ENCODE measurements around the gene BCR.

GRCh38 chr22:23236440-23237184, 56.3 kb downstream of the BCR start:
- TF ChIP-seq, protein P1, sequence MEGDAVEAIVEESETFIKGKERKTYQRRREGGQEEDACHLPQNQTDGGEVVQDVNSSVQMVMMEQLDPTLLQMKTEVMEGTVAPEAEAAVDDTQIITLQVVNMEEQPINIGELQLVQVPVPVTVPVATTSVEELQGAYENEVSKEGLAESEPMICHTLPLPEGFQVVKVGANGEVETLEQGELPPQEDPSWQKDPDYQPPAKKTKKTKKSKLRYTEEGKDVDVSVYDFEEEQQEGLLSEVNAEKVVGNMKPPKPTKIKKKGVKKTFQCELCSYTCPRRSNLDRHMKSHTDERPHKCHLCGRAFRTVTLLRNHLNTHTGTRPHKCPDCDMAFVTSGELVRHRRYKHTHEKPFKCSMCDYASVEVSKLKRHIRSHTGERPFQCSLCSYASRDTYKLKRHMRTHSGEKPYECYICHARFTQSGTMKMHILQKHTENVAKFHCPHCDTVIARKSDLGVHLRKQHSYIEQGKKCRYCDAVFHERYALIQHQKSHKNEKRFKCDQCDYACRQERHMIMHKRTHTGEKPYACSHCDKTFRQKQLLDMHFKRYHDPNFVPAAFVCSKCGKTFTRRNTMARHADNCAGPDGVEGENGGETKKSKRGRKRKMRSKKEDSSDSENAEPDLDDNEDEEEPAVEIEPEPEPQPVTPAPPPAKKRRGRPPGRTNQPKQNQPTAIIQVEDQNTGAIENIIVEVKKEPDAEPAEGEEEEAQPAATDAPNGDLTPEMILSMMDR (IDR thresholded peaks at IDR 0.05; ENCODE audit: poor library complexity, severe bottlenecking) = no peak
- TF ChIP-seq RAD21 (conservative IDR thresholded peaks at IDR 0.05) = no peak
- no peak for TF ChIP-seq EZH2 (IDR thresholded peaks at IDR 0.05; ENCODE audit: borderline replicate concordance, insufficient read depth, low read length, poor library complexity, severe bottlenecking)
- no peak for TF ChIP-seq POLR2AphosphoS5 (IDR thresholded peaks at IDR 0.05)
- no peak for TF ChIP-seq TAF1 (IDR thresholded peaks at IDR 0.05; ENCODE audit: low read depth)
